GM21619 (cell line): ENCODE results near the gene SPCS3.
"Not testable (repeated sequence)": the region's sequence is repeated elsewhere in the genome, so short reads cannot be mapped to it uniquely, and the experiment has no call there.

Source experiments
- ATAC-seq: cut with Tn5 transposase; IDR thresholded peaks from one replicate; pipeline ENCODE4 v1.9.1; 2021; ENCODE audit not compliant: unreplicated experiment

SPCS3 gene

DNA sequence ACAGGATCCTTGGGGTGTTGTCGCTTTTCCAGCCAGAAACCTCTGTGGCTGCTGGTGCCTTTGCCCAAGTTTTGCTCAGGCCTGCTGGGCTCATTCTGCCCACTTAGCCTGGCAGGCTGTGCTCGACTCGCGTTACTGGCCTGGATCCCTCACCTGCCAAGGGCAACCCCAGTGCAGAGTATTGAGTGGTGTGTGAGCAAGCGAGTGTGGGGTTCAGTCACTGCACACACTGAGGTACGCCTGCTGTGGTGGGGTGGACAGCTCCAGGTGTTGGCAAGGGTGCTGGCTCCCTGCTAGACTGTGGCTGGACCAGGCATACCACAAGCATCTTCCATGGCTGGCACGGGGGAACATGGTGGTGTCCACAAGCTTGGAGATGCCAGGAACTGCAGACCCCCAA lies 22.6 kb downstream of the SPCS3 start:
- ATAC-seq: no peak

DNA sequence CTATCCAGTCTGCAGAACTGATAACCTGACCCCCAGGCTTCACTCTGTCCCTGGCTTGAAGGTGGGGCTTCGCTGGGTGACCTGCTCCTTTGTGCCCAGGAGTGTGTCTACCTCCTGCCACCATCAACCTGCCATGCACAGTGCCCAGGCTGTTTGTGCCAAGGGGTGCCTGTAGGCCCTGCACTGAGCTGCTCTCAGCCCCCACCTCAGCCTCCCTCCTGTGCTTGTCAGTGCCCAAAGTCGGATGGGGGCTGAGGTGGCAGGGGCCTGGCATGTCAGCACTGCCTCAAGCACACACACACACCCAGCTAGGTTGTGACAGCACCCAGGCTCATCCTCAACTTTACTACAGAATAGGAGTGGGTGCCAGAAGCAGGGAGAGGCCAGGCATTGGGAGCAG lies 23.5 kb downstream of the SPCS3 start:
- ATAC-seq: no peak

- ATAC-seq: not testable (repeated sequence)
Measured at GRCh38 chr4:176345346-176345745, 25.6 kb downstream of the SPCS3 start.

DNA sequence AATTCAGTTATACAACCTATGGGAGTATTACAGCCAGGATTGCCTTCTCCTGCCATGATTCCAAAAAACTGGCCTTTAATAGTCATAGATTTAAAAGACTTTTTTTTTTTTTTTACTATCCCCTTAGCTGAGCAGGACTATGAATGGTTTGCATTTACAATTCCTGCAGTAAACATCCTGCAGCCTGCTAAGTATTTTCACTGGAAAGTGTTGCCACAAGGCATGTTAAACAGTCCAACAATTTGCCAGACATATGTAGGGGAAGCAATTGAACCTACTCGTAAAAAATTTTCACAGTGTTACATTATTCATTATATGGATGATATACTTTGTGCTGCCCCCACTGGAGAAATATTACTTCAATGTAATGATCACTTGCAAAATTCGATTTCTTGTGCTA lies 27.1 kb downstream of the SPCS3 start:
- not testable (repeated sequence) for ATAC-seq

- no peak for ATAC-seq
Measured at GRCh38 chr4:176350671-176351070, 30.9 kb downstream of the SPCS3 start.

- no peak for ATAC-seq
Measured at GRCh38 chr4:176354884-176355283, 35.1 kb downstream of the SPCS3 start.

GRCh38 chr4:176357359-176358082 lies 37.8 kb downstream of the SPCS3 start:
- ATAC-seq: peak; percentile 99

DNA sequence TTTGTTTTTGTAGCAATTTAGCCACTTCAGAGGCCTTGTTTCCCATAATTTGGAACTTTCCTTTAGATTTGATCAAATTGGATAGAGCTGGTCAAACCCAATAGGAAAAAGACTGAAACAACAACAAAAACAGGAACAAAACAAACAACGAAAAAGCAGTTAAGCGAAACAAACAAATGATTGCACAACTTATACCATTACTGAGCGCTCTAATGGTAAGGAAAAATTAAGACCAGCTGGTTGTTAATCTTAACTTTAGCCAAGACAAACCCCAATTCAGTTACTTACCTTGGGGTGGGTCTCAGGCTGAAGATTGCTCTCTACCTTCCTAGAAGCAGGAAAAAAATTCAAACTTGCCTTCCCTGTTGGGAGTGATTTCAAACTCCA lies 38.3 kb downstream of the SPCS3 start:
- ATAC-seq: peak; percentile 3

DNA sequence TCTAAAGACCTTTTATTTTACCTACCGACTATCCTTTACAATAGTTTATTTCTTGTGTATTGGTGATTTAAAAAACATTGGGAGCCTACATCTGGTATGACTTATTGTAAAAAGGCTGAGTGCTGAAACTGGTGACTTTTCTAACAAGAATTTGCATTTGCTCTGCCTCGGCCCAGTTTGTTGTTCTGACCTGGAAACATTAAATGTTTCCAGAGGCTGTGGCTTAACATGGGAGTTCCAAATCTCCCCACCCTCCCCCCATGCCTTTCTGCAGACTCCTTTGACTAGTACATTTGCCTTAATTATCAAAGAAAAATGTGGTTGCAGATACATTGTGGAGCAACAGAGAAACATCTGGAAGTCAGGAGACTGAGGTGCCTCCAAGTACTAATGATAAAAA lies 39.8 kb downstream of the SPCS3 start:
- no peak for ATAC-seq

DNA sequence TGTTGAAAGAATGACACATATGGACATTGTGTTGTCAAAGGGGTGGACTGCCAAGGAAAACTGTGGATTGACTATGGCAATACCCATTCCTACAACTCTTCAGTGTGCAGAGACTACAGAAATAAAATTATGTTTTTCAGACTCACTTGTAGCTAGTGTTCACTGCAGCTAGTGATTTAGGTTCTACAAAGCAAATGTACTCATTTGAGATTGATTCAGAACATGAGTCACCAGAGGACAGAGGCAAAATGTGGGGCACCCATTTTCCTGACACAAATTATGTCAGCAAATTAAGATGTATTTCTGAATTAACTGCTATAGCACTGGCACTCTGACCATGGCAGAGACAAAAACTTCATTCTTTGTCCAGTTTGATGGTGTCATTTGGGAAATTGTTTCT lies 40.7 kb downstream of the SPCS3 start:
- ATAC-seq: no peak

GRCh38 chr4:176363072-176363471 lies 43.3 kb downstream of the SPCS3 start:
- peak; percentile 86 for ATAC-seq

DNA sequence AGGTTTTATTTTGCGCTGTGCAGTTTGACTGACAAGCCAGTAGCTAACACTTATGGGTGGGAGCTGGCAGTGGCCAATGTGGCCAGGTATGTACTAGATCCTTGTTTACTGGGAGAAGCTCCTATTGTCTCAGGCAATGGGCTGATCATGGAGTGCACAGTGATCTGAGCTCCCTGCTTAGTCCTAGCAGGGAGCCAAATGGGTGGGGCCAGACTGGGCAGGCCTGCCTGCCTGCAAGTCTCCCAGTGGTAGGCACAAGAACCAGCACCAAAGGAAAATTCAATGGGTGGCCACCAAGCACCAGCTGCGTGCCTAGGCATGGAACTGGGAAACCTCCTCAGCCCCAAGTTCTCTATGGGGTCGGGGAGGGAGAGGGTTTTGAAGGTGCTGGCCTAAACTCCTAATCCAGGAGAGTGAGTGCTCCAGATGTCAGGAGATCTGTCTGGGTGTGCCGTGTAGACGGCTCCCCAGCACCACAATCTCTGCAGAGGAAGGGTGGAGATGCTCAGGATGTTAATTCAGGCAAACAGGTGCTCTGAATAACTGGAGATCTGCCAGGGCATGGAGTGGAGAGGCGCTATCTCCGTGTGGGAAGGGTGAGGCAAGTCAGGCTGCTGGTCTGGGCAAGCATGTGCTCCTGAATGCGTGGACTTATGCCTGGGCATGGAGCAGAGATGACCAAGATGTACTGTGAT lies 48.2 kb downstream of the SPCS3 start:
- no peak for ATAC-seq

GRCh38 chr4:176376032-176376614 lies 56.4 kb downstream of the SPCS3 start:
- ATAC-seq: no peak

- peak; percentile 87 for ATAC-seq
Measured at GRCh38 chr4:176377780-176378179, 58.0 kb downstream of the SPCS3 start.

GRCh38 chr4:176380352-176381157 lies 60.8 kb downstream of the SPCS3 start:
- ATAC-seq: no peak
